GM12891 (cell line): ENCODE data around the gene CMSS1.

Source experiments
- DNase-seq: peaks from one replicate; pipeline ENCODE4 v3.0.0; 2011; ENCODE audit warnings: low spot score; ENCODE audit not compliant: insufficient read length
- FAIRE-seq: peaks from 2 replicates; lab custom pipeline; 2011; peaks lifted over from hg19 to GRCh38; lab: Jason Lieb, UNC
- PAX5 ChIP-seq: IDR thresholded peaks from 2 replicates; pipeline ENCODE4 v1.6.1; 2011; ENCODE audit warnings: low read length, moderate library complexity, mild to moderate bottlenecking; ENCODE audit not compliant: insufficient read depth, severe bottlenecking
- POLR2A ChIP-seq: IDR thresholded peaks from 2 replicates; pipeline ENCODE4 v1.6.1; 2011; ENCODE audit warnings: low read depth, low read length, control low read depth
- POLR2AphosphoS5 ChIP-seq: IDR thresholded peaks from 2 replicates; pipeline ENCODE4 v1.6.1; 2011; ENCODE audit warnings: low read depth, low read length, control low read depth
- POU2F2 ChIP-seq: IDR thresholded peaks from 2 replicates; pipeline ENCODE4 v1.6.1; 2011; ENCODE audit warnings: low read depth, mild to moderate bottlenecking, control low read depth, low read length, moderate library complexity
- SPI1 ChIP-seq: IDR thresholded peaks from 2 replicates; pipeline ENCODE4 v1.6.1; 2011; ENCODE audit warnings: low read depth, low read length, control low read depth
- TAF1 ChIP-seq: IDR thresholded peaks from 2 replicates; pipeline ENCODE4 v1.6.1; 2011; ENCODE audit warnings: low read depth, low read length, control low read depth

CMSS1 gene

GRCh38 chr3:99859825-99860224 is 42.2 kb downstream of the CMSS1 start:
- FAIRE-seq: no peak

DNA sequence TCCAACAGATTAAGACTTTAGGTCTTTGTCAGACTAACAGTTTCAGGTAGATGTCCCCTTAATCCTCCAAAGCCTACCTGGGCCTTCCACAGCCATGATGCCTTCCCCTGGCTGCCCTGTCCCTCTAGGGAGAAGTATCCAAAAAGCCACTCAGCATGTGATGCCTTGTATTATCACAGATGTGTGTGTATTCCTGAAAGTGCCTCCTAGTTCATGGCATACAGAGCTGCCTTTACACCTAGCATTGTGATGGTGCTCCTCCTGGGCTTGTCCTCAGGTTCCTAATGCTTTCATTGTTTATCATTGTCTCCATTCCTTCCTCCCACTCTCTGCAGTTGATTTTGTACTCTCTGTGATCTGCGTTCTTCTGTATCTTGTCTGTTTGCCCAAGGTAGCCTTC is 43.6 kb downstream of the CMSS1 start:
- no peak for DNase-seq
- no peak for TF ChIP-seq POLR2A
- no peak for TF ChIP-seq PAX5
- TF ChIP-seq POLR2AphosphoS5: no peak
- no peak for TF ChIP-seq TAF1
- TF ChIP-seq SPI1: no peak
- no peak for TF ChIP-seq POU2F2
- no peak for FAIRE-seq

More at GRCh38 chr3:99859825-99860224, 42.2 kb downstream of the CMSS1 start:
- TF ChIP-seq POU2F2 (no peak), PAX5 (no peak), TAF1 (no peak), POLR2A (no peak), SPI1 (no peak), POLR2AphosphoS5 (no peak)
- DNase-seq: no peak

DNA sequence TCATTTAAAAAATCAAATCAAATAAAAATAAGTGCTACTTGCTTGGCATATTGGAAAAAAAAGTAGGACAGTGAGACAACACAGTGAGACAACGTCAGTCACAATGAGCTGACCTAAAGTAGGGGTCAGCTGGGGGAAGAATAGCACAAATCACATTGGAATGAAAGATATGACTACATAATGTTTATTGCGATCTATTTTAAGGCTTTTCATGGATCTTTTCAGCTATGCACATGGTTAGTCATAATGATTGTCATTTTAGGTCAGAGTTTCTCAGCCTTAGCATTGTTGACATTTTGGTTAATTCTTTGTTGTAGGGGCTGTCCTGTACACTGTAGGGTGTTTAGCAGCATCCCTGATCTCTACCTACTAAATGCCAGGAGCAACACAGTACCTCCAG is 44.5 kb downstream of the CMSS1 start:
- no peak for DNase-seq
- no peak for FAIRE-seq
- no peak for TF ChIP-seq POLR2A
- no peak for TF ChIP-seq SPI1
- no peak for TF ChIP-seq POU2F2

DNA sequence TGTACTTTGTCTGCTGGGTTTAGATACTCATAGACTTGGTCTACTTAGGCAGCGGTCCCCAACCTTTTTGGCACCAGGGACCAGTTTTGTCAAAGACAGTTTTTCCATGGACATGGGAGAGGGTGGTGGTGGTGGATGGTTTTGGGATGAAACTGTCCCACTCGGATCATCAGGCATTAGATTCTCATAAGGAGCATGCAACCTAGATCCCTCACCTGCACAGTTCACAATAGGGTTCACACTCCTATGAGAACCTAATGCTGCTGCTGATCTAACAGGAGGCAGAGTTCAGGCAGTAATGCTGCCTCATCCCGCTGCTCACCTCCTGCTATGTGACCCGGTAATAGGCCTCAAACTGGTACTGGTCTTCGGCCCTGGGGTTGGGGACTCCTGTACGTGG is 45.3 kb downstream of the CMSS1 start:
- no peak for TF ChIP-seq POLR2A
- no peak for TF ChIP-seq SPI1
- TF ChIP-seq PAX5: no peak
- TF ChIP-seq POU2F2: no peak
- DNase-seq: no peak
- FAIRE-seq: no peak

- TF ChIP-seq POU2F2 (no peak), SPI1 (no peak), POLR2A (no peak), PAX5 (no peak), TAF1 (no peak), POLR2AphosphoS5 (no peak)
- FAIRE-seq: no peak
- no peak for DNase-seq
Measured at GRCh38 chr3:99863588-99863987, 45.9 kb downstream of the CMSS1 start.

DNA sequence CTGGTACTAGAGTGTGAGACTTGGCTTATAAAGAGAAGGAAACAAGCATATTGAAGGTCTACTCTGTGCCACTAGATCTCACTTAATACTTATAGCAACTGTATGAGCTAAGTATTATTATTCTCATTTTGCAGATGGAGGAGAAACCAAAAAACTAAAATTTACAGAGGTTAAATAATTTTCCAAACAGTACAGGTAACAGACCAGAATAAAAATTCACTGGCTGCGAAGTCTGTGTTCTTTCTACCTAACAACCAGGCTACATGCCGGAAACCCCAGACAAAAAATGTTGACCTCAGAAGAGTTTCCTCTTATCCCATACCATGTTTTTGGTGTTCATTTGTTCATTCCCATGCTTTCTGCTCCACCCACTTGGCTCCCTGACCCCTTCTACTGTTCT is 46.6 kb downstream of the CMSS1 start:
- TF ChIP-seq PAX5 (no peak), POLR2AphosphoS5 (no peak), POLR2A (no peak), SPI1 (no peak), TAF1 (no peak), POU2F2 (no peak)
- DNase-seq (no peak), FAIRE-seq (no peak)

DNA sequence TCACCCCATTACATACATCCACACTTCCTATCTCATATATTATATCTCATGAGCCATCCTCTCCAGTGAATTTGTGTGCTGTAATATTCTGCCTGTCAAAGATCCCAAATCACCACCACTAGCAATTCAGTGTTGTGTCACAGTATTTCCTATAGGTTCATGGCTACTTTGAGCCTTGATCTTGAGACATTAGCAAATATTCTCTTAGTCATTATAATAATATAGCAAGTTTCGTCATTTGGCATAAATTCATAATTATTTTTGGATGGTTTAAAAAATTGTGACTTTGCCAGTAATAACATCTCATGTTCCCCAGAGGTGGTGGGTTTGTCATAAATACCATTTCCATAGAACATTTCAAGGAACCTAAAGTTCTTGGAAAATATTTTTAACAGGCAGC is 47.7 kb downstream of the CMSS1 start:
- DNase-seq: no peak
- FAIRE-seq: no peak
- TF ChIP-seq POU2F2 (no peak), TAF1 (no peak), SPI1 (no peak), POLR2A (no peak), POLR2AphosphoS5 (no peak), PAX5 (no peak)

GRCh38 chr3:99866261-99866761 is 48.6 kb downstream of the CMSS1 start:
- DNase-seq (no peak), FAIRE-seq (no peak)

GRCh38 chr3:99867594-99868310 is 50.1 kb downstream of the CMSS1 start:
- TF ChIP-seq POU2F2 (no peak), TAF1 (no peak), SPI1 (no peak), POLR2AphosphoS5 (no peak), PAX5 (no peak), POLR2A (no peak)
- FAIRE-seq (peak; percentile 85), DNase-seq (no peak)

More at GRCh38 chr3:99866261-99866761, 48.6 kb downstream of the CMSS1 start:
- TF ChIP-seq POU2F2 (no peak), PAX5 (no peak), POLR2AphosphoS5 (no peak), SPI1 (no peak), POLR2A (no peak), TAF1 (no peak)

DNA sequence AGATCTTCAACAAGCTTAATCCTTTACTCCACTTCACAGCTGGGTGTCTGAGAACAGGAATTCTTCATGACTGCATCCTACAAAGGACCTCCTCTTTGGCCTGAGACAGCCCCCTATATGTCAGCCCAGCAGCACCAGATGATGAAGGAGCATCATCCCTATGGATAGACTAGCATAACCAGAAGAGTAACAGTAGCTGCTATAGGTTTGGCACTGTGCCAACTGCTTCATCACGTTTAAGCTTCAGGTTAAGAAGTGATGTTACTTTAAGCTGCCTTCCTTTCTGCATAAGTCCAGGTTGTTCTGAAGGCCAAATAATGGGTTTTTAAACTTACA is 50.6 kb downstream of the CMSS1 start:
- FAIRE-seq: no peak
- no peak for DNase-seq
- no peak for TF ChIP-seq POLR2A
- no peak for TF ChIP-seq PAX5
- TF ChIP-seq TAF1: no peak
- no peak for TF ChIP-seq SPI1
- no peak for TF ChIP-seq POU2F2
- TF ChIP-seq POLR2AphosphoS5: no peak
